ENCODE measurements around the gene SYT17. TPM values are rescaled to one million over a fixed set of nuclear protein-coding genes. Genes with fewer than 3 reads are reported as not detected.

SYT17 gene
- total and polyA plus RNA-seq, 8 donors = 2.0 to 11.4 (median 2.7) TPM

- no peak for FAIRE-seq
Observed at GRCh38 chr16:19145010-19145409, 23.0 kb upstream of the SYT17 start.

GRCh38 chr16:19147126-19147525 is 20.9 kb upstream of the SYT17 start:
- Histone ChIP-seq H3K4me1 (no peaks in the 10 kb centered on the region), H3K27ac (no peak overlapping the region), H3K4me3 (no peak overlapping the region), H3K36me3 (no peaks in the 10 kb centered on the region), H3K27me3 (no peaks in the 10 kb centered on the region), H3K9me3 (no peaks in the 10 kb centered on the region)
- intact Hi-C loops (cut with DNase I) = no loop called here
- FAIRE-seq (no peak), DNase-seq (no peak), ATAC-seq (no peak)
- no peak for TF ChIP-seq CTCF (IDR thresholded peaks at IDR 0.05)
- 69 to 75% methylated on average over 4 of the region's 4 CpGs for WGBS, 2 donors

More at GRCh38 chr16:19145010-19145409, 23.0 kb upstream of the SYT17 start:
- no peaks in the 10 kb centered on the region for H3K4me1 ChIP-seq
- no peak for ATAC-seq
- no peak overlapping the region for H3K4me3 ChIP-seq
- no peaks in the 10 kb centered on the region for H3K27me3 ChIP-seq
- H3K36me3 ChIP-seq = no peaks in the 10 kb centered on the region
- no peak for DNase-seq
- no peaks in the 10 kb centered on the region for H3K9me3 ChIP-seq
- TF ChIP-seq CTCF (IDR thresholded peaks at IDR 0.05) = no peak
- no peak overlapping the region for H3K27ac ChIP-seq
- WGBS, 2 donors = 77 to 79% methylated on average over 3 of the region's 3 CpGs
- intact Hi-C loops (cut with DNase I) = no loop called here

- Histone ChIP-seq H3K4me3 (no peak overlapping the region), H3K36me3 (no peaks in the 10 kb centered on the region), H3K9me3 (no peaks in the 10 kb centered on the region), H3K27me3 (no peaks in the 10 kb centered on the region), H3K27ac (no peak overlapping the region), H3K4me1 (no peaks in the 10 kb centered on the region)
- intact Hi-C loops (cut with DNase I) = no loop called here
- no peak for TF ChIP-seq CTCF (IDR thresholded peaks at IDR 0.05)
- no peak for FAIRE-seq
- 94 to 99% methylated on average over 4 of the region's 4 CpGs for WGBS, 2 donors
- DNase-seq = no peak
- no peak for ATAC-seq
Observed at GRCh38 chr16:19147627-19148026, 20.4 kb upstream of the SYT17 start.

GRCh38 chr16:19148189-19148588 is 19.9 kb upstream of the SYT17 start:
- Histone ChIP-seq H3K27me3 (no peaks in the 10 kb centered on the region), H3K9me3 (no peaks in the 10 kb centered on the region), H3K4me3 (no peak overlapping the region), H3K27ac (no peak overlapping the region), H3K4me1 (no peaks in the 10 kb centered on the region), H3K36me3 (no peaks in the 10 kb centered on the region)
- intact Hi-C loops (cut with DNase I) = no loop called here
- DNase-seq (no peak), FAIRE-seq (no peak), ATAC-seq (no peak)
- TF ChIP-seq CTCF (IDR thresholded peaks at IDR 0.05) = no peak
- WGBS, 2 donors = 83 to 89% methylated on average over 5 of the region's 5 CpGs

GRCh38 chr16:19151310-19151709 is 16.7 kb upstream of the SYT17 start:
- H3K4me1 ChIP-seq = no peaks in the 10 kb centered on the region
- no peak for TF ChIP-seq CTCF (IDR thresholded peaks at IDR 0.05)
- intact Hi-C loops (cut with DNase I) = no loop called here
- no peaks in the 10 kb centered on the region for H3K9me3 ChIP-seq
- H3K27ac ChIP-seq = no peak overlapping the region
- H3K36me3 ChIP-seq = no peaks in the 10 kb centered on the region
- no peak for ATAC-seq
- DNase-seq = no peak
- no peaks in the 10 kb centered on the region for H3K27me3 ChIP-seq
- 34 to 38% methylated on average over 2 of the region's 2 CpGs for WGBS, 2 donors
- no peak overlapping the region for H3K4me3 ChIP-seq
- no peak for FAIRE-seq

All from pancreas (tissue), 10 donors.